Activated T-helper 17 cell treated with anti-CD3 and anti-CD28 coated beads, Interleukin-2, amount 50 U/mL, for 72 hours (primary cell): ENCODE results near the gene MEPE. TPM values are rescaled to one million over a fixed set of nuclear protein-coding genes. Genes with fewer than 3 reads are reported as not detected.
"Not testable (repeated sequence)": the region's sequence is repeated elsewhere in the genome, so short reads cannot be mapped to it uniquely, and the experiment has no call there.

Source experiments
- ATAC-seq: fragments of 150-1000 bp; cut with Tn5 transposase; replicated peaks from 2 replicates; pipeline ENCODE4 v1.10.0; 2021; ENCODE audit warnings: mild to moderate bottlenecking, moderate library complexity
- H3K27ac Mint-ChIP-seq: one replicate; pipeline ENCODE4 v1.8.0; 2022; ENCODE audit warnings: mixed read lengths
- H3K27me3 Mint-ChIP-seq: one replicate; pipeline ENCODE4 v1.8.0; 2022; ENCODE audit warnings: mixed read lengths
- H3K36me3 Mint-ChIP-seq: one replicate; pipeline ENCODE4 v1.8.0; 2022; ENCODE audit warnings: low read depth, mild to moderate bottlenecking, mixed read lengths
- H3K4me1 Mint-ChIP-seq: one replicate; pipeline ENCODE4 v1.8.0; 2022; ENCODE audit warnings: mixed read lengths
- H3K4me3 Mint-ChIP-seq: one replicate; pipeline ENCODE4 v1.8.0; 2022; ENCODE audit warnings: mild to moderate bottlenecking, mixed read lengths
- H3K9me3 Mint-ChIP-seq: one replicate; pipeline ENCODE4 v1.8.0; 2022; ENCODE audit warnings: mixed read lengths
- total RNA-seq, 2 donors: library from RNA; stranded (reverse); gene quantifications; one replicate each; pipeline ENCODE4 v1.2.3, GENCODE V29; 2022

MEPE gene
- total RNA-seq, 2 donors from 2014 or later: not detected

- peaks cover 29% of the 10 kb centered on the region for H3K27me3 Mint-ChIP-seq
- ATAC-seq: no peak
These were observed 50.1 kb downstream of the MEPE start for GRCh38 chr4:87882861-87883260.

GRCh38 chr4:87884976-87885549 lies 52.3 kb downstream of the MEPE start:
- no peaks in the 10 kb centered on the region for H3K36me3 Mint-ChIP-seq
- H3K27ac Mint-ChIP-seq: no peak overlapping the region
- ATAC-seq: no peak
- peaks cover 26% of the 10 kb centered on the region for H3K27me3 Mint-ChIP-seq
- no peak overlapping the region for H3K4me3 Mint-ChIP-seq
- H3K9me3 Mint-ChIP-seq: no peaks in the 10 kb centered on the region
- no peaks in the 10 kb centered on the region for H3K4me1 Mint-ChIP-seq

More at GRCh38 chr4:87882861-87883260, 50.1 kb downstream of the MEPE start:
- Mint-ChIP-seq H3K4me1 (no peaks in the 10 kb centered on the region), H3K27ac (no peak overlapping the region), H3K36me3 (no peaks in the 10 kb centered on the region), H3K4me3 (no peak overlapping the region), H3K9me3 (no peaks in the 10 kb centered on the region)

DNA sequence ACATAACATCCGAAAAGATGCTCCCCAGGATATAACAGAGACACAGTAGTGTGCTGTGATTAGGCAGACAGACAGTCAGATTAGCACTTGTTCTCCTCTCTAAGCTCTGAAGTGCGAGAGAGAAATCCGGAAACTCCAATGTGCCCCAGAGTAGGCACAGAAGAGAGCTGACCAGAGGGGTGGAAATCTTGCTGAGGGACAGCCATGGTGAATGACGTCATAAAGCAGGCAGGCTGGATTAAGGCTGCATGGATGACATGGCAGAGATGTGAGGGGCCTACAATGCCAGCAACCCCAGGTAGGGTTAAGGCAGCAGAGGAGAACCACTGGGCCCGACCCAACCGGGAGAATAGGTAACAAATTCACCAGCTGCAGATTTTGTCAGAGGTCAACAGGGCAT lies 53.3 kb downstream of the MEPE start:
- Mint-ChIP-seq H3K4me3 (no peak overlapping the region), H3K36me3 (no peaks in the 10 kb centered on the region), H3K4me1 (no peaks in the 10 kb centered on the region), H3K27me3 (peaks cover 26% of the 10 kb centered on the region), H3K9me3 (no peaks in the 10 kb centered on the region), H3K27ac (no peak overlapping the region)
- no peak for ATAC-seq

- H3K27me3 Mint-ChIP-seq: peaks cover 25% of the 10 kb centered on the region
- not testable (repeated sequence) for H3K9me3 Mint-ChIP-seq, H3K4me1 Mint-ChIP-seq, H3K36me3 Mint-ChIP-seq, H3K27ac Mint-ChIP-seq, ATAC-seq, H3K4me3 Mint-ChIP-seq
These were observed 58.0 kb downstream of the MEPE start for GRCh38 chr4:87890753-87891152.

DNA sequence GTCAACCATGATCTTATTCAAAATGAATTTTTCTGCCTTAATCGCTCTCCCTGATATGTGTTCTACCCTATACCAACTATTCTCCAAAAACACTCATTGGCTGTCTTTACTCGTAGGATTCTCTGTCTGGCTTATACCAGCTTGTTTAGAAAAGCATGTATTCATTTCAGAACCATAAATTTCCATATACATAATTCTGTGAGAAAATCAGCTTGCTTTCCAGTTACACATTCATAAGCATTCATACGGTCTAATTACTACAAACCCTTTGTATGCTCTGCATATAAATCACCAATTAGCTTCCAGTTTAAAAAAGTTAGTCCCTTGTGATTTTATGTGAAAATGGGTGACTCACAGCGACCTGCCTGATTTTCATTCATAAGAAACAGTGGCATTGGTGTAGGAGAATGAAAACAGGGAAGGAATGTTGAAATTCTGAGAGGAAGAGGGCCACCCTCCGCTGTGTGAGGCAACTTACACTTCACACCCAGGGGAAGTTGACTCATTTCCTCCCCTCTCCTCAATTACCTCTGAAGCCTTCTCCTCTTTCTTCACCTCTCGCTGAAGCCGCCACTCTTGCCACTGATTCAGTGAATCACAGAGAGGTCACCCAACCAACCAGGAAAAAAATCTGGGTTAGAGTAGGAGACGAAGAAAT lies 63.3 kb downstream of the MEPE start:
- H3K27me3 Mint-ChIP-seq: peaks cover 25% of the 10 kb centered on the region

More for the DNA sequence above, 63.3 kb downstream of the MEPE start:
- Mint-ChIP-seq H3K4me3 (peak overlapping the region; percentile 9), H3K36me3 (no peaks in the 10 kb centered on the region), H3K9me3 (peaks cover 8% of the 10 kb centered on the region), H3K4me1 (peaks cover 13% of the 10 kb centered on the region), H3K27ac (no peak overlapping the region)
- ATAC-seq: peak; percentile 95

Other genes with a start within 250 kb of the MEPE start
- gene DSPP, start 224.4 kb upstream of the MEPE start, total RNA-seq: not detected
- not detected for gene DMP1, start 182.7 kb upstream of the MEPE start, total RNA-seq
- not detected for gene IBSP, start 33.4 kb upstream of the MEPE start, total RNA-seq
- 1 to 10 TPM in 1 of 2 donors, under 1 TPM in 1; 0.21 to 7.3 TPM for gene SPP1, start 142.7 kb downstream of the MEPE start, total RNA-seq
- gene PKD2, start 174.7 kb downstream of the MEPE start, total RNA-seq: 10 to 100 TPM in 1 of 2 donors, 1 to 10 TPM in 1; 7.3 to 12.7 TPM